Ramos (cell line): Measurements from ENCODE around the gene EIF2B1.

ENCODE experiments used
- in situ Hi-C: fragments of 300-500 bp; cut with MboI; formaldehyde crosslinking; loops from one replicate; pipeline ENCODE4 v1.14.3; 2022; ENCODE audit warnings: low sequenced_read_pairs; ENCODE audit not compliant: unreplicated experiment

Gene EIF2B1

DNA sequence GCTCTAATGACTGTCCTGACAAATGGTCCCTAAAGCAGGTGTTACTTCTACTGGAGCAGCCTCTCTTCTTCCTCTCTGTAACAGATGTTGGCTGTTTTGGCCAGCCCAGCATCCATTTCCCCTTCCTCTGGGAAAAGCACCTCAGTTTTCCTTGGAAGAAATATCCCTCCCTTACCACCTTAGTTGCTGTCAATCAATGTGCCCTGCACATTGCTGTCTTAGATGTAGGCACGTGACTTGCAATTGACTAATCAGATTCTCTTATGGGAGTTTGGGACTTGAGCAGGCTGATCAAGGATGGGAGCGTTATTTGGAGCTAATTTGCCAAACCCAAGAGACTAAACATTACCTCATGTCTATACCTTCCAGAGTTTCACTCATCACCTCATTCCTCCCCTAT, 61.1 kb downstream of the EIF2B1 start:
- in situ Hi-C loops: no loop called here

DNA sequence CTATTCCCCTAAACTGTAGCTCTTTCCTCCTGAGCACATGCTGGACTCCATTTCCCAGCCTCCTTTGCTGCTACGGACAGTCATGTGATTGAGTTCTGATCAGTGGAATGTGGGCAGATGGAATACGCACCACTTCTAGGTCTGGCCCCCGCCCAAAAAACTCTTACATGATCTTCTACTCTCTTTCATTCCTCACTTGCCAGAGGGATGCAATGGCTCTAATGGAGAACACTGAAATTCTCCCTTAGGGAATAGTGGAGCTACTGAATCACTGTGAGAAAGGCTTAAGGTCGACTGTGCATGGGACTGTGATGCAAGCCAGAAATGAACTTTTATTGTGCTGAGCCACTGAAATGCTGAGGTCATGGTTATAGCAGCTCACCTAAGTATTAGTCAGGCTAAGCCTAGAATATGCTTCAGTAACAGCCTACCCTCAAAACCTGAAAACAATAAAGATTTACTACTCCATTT, 62.1 kb downstream of the EIF2B1 start:
- in situ Hi-C loops: no loop called here
